Activated CD4-positive, alpha-beta T cell treated with anti-CD3 and anti-CD28 coated beads, Interleukin-10, Interleukin-2, amounts not matched to agents 100 ng/mL and 50 ng/mL, durations not matched to agents 16 hours and 8 hours (primary cell): ENCODE data around the gene MCUR1.
A peak's percentile ranks its signal among the peaks of the same experiment; 100 is the strongest.
"Not testable (repeated sequence)": the region's sequence is repeated elsewhere in the genome, so short reads cannot be mapped to it uniquely, and the experiment has no call there.

Experiments used
- DNase-seq: peaks from one replicate; pipeline ENCODE4 v3.0.0-alpha.2; 2020

The MCUR1 gene, protein sequence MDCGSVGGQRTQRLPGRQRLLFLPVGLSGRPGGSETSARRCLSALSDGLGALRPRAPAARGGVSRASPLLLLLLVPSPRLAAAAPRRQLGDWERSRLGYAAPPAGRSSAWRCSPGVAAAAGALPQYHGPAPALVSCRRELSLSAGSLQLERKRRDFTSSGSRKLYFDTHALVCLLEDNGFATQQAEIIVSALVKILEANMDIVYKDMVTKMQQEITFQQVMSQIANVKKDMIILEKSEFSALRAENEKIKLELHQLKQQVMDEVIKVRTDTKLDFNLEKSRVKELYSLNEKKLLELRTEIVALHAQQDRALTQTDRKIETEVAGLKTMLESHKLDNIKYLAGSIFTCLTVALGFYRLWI

DNA sequence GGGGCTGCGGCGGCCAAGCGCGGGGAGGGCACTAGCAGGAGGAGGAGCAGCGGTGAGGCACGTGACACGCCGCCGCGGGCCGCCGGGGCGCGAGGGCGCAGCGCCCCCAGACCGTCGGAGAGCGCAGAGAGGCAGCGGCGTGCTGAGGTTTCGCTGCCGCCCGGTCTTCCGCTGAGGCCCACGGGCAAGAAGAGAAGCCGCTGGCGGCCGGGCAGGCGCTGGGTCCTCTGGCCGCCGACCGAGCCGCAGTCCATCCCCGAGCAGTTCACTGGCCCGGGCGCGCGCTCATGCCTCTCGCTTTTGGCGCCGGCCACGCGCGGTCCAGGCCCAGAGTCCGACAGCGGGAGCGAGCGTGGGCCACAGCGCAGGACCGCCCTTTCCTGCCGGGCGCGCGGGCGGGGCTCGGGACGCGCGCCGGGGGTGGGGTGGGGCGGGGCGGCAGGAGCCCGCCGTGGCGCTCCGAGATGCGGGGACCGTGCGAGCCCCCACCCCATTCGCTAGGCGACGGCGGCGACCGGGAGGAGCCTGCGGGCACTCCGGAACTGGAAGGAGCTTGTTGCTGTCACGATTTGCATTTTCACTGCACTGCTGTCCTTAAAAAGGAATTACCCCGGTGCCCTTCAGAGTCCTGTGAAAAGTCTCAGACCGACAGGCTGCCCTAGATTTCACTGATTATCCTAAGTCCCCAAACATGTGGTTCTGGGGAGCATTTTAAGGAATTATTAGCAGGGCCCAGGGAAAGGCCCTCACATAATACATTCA, at the start of gene MCUR1:
Gene MCUR1 (minus strand): TSS at position 382 of the 762 bp plus-strand sequence. CDS start 128 bp downstream, at position 254.
- DNase-seq: peak; percentile 92

DNA sequence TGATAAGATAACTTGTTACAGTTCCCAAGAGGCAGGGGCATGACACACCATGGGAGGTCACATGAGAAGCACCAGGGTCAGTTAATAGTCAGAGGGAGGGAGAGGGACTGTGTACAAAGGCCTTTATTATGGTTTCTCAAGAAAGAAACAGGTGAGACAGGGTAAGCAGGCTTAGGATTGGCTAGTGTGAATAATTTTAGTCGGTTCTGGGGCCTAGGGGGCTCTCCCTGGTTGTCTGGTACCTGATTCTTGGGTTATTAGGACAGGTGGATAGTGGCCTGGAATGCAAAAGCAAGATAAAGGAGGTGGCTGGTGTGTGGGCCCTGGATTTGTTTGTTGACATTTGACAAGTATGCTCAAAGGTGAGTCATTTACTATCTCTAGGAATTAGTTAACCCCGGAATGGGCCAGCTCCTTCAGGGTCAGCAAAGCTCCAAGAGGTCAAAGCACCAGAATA, 49.4 kb upstream of the MCUR1 start:
- DNase-seq: no peak

DNA sequence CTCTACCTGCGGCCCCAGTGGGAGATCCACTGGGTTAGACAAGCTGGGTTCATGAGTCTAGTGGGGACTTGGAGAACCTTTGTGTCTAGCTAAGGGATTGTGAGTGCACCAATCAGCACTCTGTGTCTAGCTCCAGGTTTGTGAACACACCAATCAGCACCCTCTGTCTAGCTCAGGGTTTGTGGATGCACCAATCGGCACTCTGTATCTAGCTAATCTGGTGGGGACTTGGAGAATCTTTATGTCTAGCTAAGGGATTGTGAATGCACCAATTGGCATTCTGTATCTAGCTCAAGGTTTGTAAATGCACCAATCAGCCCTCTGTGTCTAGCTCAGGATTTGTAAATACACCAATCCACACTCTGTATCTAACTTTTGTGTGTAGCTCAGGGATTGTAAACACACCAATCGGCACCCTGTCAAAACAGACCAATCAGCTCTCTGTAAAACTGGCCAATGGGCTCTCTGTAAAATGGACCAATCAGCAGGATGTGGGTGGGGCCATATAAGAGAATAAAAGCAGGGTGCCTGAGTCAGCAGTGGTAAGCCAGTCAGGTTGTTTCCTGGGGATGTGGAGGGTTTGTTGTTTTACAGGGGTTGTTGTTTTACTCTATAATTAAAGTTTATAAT, 46.3 kb upstream of the MCUR1 start:
- not testable (repeated sequence) for DNase-seq

DNA sequence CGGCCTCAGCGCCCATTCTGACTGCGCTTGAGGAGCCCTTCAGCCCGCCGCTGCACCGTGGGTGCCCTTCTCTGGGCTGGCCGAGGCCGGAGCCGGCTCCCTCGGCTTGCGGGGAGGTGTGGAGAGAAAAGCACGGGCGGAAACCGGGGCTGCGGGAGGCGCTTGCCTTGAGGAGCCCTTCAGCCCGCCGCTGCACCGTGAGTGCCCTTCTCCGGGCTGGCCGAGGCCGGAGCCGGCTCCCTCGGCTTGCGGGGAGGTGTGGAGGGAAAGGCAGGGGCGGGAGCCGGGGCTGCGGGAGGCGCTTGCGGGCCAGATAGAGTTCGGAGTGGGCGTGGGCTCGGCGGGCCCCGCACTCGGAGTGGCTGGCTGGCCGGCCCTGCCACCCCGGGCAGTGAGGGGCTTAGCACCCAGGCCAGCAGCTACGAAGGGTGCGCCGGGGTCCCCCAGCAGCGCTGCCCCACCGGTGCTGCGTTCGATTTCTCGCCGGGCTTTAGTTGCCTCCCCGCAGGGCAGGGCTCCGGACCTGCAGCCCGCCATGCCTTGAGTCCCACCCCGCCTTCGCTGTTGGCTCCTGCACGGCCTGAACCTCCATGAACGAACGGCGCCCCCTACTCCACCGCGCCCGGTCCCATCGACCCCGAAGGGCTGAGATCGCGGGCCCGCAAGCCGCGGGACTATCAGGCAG, 45.7 kb upstream of the MCUR1 start:
- DNase-seq: no peak

DNA sequence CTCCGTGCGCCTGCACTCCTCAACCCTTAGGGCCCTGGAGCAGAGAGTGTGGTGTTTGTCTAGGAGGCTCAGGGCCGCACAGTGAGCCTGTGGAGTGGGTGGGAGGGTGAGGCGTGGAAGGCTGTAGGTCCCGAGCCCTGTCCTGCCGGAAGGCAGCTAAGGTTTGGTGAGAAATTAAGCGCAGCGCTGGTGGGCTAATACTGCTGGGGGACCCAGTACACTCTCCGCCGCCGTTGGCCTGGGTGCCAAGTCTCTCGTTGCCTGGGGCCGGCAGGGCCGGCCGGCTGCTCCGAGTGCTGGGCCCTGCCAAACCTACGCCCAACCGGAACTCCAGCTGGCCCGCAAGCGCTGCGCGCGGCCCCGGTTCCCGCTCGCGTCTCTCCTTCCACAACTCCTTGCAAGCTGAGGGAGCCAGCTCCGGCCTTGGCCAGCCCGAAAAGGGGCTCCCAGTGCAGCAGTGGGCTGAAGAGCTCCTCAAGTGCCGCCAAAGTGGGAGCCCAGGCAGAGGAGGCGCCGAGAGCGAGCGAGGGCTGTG, 40.4 kb upstream of the MCUR1 start:
- DNase-seq: no peak

DNA sequence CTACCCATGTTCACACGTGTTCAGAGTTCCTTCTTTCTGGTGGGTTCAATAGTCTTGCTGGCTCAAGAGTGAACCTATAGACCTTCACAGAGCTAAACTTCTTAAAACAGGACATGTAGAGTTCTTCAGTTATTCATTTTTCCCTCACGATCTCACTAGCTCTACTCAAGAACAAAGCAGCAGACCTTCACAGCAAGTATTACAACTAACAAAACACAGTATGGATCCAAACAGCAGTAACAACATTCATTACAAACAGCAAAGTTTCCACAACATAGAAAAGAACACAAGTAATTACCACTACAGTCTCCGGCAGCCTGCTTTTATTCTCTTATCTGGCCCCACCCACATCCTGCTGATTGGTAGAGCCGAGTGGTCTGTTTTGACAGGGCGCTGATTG, 39.5 kb upstream of the MCUR1 start:
- DNase-seq: no peak

DNA sequence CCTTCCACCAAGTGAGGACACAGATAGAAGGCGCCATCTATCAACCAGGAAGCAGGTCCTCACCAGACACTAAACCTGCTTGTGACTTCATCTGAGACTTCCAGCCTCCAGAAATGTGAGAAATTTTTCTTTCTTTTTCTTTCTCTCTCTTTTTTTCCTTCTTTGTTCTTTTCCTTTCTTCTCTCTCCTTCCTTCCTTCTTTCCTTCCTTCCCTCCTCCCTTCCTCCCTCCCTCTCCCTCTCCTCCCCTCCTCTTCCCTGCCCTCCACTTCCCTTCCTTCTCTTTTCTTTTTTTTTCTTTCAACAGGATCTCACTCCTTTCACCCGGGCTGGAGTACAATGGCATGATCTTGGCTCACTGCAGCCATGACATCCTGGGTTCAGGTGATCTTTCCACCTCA, 37.4 kb upstream of the MCUR1 start:
- DNase-seq: no peak

DNA sequence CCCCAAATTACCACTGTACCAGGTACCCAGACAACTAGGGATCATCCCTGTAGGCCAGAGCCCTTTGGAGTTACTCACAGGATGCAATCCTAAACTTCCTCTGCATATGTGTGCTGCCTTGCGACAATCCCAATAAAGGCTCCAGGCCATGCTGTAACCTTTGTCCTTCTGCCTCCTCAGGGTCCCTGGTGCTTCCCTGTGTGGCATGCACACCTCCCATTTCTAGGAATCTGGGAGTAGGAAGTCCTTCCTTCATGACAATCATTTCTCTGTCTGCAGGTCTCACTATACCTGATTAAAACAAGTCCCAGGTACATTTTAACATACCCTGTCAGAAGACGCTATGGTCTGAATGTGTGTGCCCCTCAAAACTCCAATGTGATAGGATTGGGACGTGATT, 37.0 kb upstream of the MCUR1 start:
- DNase-seq: no peak

DNA sequence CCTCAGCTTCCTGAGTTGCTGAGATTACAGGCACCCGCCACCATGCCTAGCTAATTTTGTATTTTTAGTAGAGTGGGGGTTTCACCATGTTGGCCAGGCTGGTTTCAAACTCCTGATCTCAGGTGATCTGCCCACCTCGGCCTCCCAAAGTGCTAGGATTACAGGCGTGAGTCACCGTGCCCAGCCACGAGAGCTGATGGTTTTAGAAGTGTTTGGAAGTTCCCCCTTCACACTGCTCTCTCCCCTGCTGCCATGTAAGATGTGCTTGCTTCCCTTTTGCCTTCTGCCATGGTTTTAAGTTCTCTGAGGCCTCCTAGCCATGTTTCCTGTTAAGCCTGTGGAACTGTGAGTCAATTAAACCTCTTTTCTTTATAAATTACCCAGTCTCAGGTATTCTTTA, 36.3 kb upstream of the MCUR1 start:
- not testable (repeated sequence) for DNase-seq

DNA sequence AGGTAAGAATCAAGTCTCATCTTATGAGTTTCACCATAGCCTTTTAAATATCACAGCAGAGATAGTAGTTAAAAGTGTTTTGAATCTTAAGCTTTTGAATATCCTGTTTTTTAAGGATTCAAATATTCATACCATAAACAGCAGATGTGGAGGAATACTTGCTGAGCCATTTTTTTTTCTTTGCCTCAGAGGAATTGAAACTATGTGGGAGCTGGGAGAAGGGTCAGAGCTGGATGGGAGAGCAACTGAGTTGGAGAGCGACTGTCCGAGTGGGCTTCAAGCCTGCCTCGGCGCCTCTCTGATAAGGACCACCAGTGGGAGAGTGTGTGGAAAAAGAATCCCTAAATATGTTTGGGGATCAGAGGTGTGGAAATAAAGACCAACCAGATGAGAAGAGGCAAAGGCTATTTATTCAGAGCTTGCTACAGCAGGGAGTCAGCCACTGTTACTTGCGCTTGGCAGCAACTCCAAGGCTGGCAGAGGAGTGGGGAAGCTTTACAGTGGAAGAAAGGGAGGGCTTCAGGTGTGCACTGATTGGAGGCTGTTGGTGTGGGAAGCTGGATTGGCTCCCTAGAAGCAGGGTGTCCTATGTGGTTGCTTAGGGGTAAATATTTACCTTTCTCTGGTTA, 34.3 kb upstream of the MCUR1 start:
- no peak for DNase-seq

DNA sequence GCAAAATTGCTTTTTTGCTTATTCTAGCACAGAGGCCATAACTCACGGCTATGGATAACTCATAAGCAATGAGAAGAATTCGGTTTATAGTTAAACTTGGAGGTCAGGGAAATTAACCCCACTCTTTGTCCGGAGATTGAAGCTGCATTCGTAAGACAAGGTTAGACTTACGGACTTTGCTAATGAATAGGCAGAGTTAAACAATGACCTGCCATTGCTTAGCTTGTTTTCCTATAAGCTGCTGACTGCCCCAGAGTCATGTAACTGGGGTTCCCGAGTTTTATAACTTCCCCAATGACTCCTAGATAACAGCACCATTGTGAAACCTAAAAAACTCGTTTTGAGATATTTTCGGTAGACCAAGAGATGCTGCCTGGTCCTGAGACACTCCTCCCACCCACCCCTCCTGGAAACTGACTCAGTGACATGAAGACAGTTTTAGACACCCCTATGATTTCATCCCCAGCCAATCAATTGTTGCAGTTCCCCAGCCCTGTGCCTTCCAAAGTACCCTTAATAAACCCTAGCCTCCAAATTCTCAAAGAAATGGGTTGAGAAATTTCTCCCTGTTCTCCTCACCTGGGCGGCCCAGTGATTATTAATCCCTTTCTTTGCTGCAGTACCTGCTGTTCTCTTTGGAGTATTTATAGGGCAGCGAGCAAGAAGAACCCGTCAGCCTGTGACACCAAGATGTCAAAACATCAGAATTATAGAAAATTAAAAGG, 33.1 kb upstream of the MCUR1 start:
- DNase-seq: no peak

DNA sequence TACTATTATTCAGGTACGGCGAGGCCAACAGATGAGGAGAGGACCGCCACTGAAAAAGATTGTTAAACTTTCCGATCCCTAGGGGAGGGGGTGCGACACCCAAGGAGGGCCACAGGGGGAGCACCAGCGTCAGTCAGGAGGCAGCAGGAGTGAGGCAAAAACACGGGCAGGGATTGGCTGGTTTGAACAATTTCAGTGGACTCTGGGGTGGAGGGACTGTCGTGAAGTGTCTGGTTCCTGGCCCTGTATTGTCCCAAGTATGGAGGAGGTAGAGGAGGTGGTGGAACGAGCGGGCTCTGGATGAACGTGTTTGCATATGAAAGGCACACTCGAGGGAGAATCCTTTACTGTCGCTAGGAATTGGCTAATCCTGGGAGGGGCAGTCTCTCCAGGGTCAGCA, 32.5 kb upstream of the MCUR1 start:
- no peak for DNase-seq

DNA sequence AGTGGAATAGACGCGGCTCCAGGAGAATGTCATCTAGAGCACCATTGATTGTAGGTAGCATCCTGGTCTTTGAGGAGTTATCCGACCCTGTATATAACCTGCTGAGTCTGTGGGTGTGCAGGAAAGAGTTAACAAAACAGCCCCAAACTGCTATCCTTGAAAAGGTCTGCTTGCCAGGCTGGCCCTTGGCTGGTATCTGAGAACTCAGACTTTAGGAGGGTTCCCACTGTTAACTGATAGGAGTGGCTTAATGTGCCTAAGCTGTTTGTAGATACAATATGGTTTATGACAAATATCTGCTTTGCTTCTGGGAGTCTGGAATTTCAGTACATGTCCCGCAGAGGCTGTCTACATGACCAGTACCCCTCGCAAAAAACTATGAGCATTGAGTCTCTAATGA, 27.6 kb upstream of the MCUR1 start:
- DNase-seq: no peak

DNA sequence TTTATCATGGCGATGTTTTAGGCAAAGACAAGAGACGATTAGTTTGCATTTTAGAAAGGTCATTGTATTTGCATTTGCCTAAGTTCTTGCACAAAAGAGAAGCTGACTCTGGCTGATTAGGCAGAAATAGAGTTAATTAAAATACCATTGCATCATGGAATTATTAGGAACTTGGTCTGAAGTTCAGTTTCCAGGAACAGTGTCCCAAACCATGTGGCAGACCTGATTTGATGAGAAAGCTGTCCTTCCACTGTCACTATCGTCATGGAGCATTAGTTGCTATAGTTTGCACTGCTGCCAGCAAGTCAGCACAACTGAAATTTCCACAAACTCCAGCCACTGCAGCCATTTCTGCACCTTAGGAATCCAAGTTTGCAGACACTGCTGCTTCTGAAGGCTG, 24.3 kb upstream of the MCUR1 start:
- DNase-seq: no peak

DNA sequence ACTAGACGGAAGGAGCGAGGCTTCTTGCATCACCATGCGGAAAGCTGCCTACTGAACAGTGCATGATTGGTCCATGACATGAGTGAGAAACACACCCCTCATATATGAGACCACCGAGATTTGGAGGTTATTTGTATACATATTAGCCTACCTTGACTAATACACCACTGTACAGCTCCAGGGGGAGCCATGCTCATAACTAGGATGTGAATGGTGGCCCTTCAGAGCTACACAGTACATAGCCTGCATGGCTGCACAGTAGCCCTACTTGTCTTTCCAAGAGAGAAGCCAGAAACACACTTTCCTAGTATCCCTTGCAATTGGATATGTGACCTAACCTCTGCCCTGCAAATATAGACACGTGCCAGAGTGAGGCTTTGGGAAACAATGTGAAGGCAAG, 21.8 kb upstream of the MCUR1 start:
- DNase-seq: no peak

DNA sequence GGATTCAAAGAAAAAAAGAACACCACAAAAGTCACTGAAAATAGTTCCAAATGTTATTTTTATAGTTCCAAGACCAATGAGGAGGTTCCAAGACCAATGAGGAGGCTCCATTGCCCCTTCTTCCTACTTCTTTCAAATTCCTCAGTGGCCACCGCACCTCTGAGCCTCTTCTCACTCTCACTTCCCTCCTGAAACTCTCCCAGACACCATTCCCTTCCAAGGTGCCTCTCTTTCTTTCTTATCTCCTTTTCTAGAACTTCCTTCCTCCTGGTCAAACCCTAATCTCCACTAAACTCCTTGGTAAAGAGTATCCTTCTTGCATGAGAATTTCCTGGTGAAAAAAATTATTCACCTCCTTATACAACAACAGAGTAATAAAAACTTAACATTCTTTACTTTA, 20.4 kb upstream of the MCUR1 start:
- DNase-seq: no peak

DNA sequence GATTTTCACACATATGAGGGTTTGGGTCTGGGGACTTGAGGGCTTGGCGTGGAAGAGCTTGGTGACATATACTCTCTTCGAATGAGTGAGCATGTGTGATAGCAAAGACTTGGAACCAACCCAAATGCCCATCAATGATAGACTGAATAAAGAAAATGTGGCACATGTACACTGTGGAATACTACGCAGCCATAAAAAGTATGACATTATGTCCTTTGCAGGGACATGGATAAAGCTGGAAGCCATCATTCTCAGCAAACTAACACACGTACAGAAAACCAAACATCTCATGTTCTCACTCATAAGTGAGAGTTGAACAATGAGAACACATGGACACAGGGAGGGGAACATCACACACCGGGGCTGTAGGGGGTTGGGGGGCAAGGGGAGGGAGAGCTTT, 19.7 kb upstream of the MCUR1 start:
- DNase-seq: not testable (repeated sequence)

DNA sequence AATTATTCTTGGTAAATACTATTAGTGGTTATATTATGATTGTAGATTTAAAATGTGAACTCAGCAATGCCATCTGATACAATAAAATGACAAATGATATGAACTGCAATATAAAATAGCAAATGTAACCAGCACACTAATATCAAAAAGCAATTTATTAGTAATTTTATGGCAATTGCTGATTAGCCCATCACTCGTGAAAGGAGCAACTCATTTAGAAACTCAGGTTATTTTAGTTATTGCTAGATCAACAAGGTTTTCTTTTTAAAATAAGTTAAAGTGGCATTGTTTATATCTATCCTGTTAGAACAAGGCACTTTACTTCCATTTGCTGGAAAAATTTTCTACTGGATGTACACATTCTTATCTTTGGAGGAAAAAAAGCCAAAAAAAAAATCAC, 18.4 kb upstream of the MCUR1 start:
- DNase-seq: no peak

DNA sequence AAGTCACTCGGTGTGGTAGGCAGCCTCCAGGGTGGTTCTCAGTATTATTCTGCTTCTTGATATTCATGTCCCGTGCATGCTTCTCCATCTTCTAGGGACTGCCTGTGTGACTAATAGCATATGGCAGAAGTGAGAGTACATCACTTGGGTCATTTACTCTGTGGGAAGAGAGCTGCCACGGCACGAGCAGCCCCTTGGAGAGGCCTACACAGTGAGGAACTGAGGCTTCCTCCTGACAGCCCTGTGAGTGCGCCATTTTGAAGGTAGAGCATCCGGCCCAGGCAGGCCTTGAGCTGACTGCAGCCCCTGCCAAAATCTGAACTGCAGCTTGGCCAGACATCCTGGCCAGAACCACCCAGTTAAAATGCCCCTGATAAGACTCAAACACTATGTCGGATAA, 17.3 kb upstream of the MCUR1 start:
- no peak for DNase-seq

DNA sequence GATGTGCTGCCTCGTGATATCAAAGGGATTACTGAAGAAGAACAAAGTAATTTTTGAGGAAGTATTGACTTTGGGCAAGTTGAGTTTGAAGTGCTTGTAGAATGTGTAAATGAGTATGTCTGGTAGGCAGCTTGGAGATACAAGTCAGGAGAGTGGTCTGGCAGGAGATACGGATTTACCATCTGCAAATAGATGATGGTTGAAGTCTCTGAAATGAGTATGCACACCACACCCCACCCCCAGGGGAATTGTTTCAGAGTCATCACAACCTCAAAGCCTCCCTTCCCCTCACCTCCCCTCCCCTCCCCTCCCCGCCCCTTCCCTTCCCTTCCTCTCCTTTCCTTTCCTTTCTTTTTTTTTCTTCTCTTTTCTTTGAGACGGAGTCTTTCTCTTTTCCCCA, 16.4 kb upstream of the MCUR1 start:
- no peak for DNase-seq

DNA sequence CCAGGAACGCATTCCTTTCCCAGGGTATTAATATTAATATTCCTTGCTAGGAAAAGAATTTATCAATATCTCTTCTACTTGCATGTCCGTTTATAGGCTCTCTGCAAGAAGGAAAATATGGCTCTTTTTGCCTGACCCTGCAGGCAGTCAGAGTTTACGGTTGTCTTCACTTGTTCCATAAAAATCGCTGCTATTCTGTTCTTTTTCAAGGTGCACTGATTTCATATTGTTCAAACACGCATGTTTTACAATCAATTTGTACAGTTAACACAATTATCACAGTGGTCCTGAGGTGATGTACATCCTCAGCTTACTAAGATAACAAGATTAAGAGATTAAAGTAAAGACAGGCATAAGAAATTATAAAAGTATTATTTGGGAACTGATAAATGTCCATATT, 15.1 kb upstream of the MCUR1 start:
- DNase-seq: not testable (repeated sequence)
